Right forelimb (tissue), 1 donor: Measurements from ENCODE around the gene SRSF4.

ENCODE experiments used
- DNase-seq: peaks from one replicate; pipeline ENCODE4 v3.0.0-alpha.2; 2018

The SRSF4 gene

GRCh38 chr1:29200906-29201594 is 19.4 kb upstream of the SRSF4 start:
- no peak for DNase-seq

GRCh38 chr1:29197993-29198392 is 16.3 kb upstream of the SRSF4 start:
- DNase-seq, result no peak

GRCh38 chr1:29197590-29197924 is 15.9 kb upstream of the SRSF4 start:
- DNase-seq, result no peak

- no peak for DNase-seq
Observed at GRCh38 chr1:29196863-29197589, 15.3 kb upstream of the SRSF4 start.

- no peak for DNase-seq
Observed at GRCh38 chr1:29195881-29196291, 14.2 kb upstream of the SRSF4 start.

- no peak for DNase-seq
Observed at GRCh38 chr1:29193879-29194455, 12.3 kb upstream of the SRSF4 start.

- no peak for DNase-seq
Observed at GRCh38 chr1:29190718-29191117, 9.0 kb upstream of the SRSF4 start.

GRCh38 chr1:29186707-29187106 is 5.0 kb upstream of the SRSF4 start:
- DNase-seq, result no peak

- no peak for DNase-seq
Observed at GRCh38 chr1:29186252-29186651, 4.6 kb upstream of the SRSF4 start.

GRCh38 chr1:29183287-29183686 is 1.6 kb upstream of the SRSF4 start:
- no peak for DNase-seq

- DNase-seq, result no peak
Observed at GRCh38 chr1:29180497-29181412, 945 bp downstream of the SRSF4 start.

GRCh38 chr1:29179641-29180184 is 2.0 kb downstream of the SRSF4 start:
- DNase-seq, result no peak

GRCh38 chr1:29177022-29177705 is 4.5 kb downstream of the SRSF4 start:
- DNase-seq, result no peak

GRCh38 chr1:29176576-29176975 is 5.1 kb downstream of the SRSF4 start:
- DNase-seq, result no peak

GRCh38 chr1:29172415-29172939 is 9.2 kb downstream of the SRSF4 start:
- no peak for DNase-seq

GRCh38 chr1:29171521-29171920 is 10.2 kb downstream of the SRSF4 start:
- no peak for DNase-seq

GRCh38 chr1:29171089-29171488 is 10.6 kb downstream of the SRSF4 start:
- DNase-seq, result no peak

- DNase-seq, result no peak
Observed at GRCh38 chr1:29169976-29170375, 11.7 kb downstream of the SRSF4 start.

- no peak for DNase-seq
Observed at GRCh38 chr1:29167904-29168303, 13.8 kb downstream of the SRSF4 start.

GRCh38 chr1:29166291-29166878 is 15.3 kb downstream of the SRSF4 start:
- DNase-seq, result no peak

- DNase-seq, result no peak
Observed at GRCh38 chr1:29164588-29164987, 17.1 kb downstream of the SRSF4 start.
